ENCODE data around the gene AFF3. TPM values are rescaled to one million over a fixed set of nuclear protein-coding genes. Genes with fewer than 3 reads are reported as not detected.

AFF3 gene
- total and polyA plus RNA-seq, 10 of the 15 experiments (the other 5 are each of a cell fraction or from before 2014, with no cell fraction given) = 0.26 to 5.5 (median 3.0) TPM

GRCh38 chr2:100010606-100011005 is 131.8 kb downstream of the AFF3 start:
- no peak overlapping the region for H3K4me3 ChIP-seq
- no peaks in the 10 kb centered on the region for H3K27me3 ChIP-seq (replicated peaks in 1 of 2; ENCODE audit: control insufficient read depth in 2 of 2, insufficient read depth in 2 of 2, low read length in 1 of 2)
- H2AFZ ChIP-seq (ENCODE audit: control insufficient read depth, low read depth, low read length) = no peak overlapping the region
- ChIA-PET POLR2A (no interaction called here), CTCF (no interaction called here), RAD21 (ENCODE audit: unreplicated experiment) (no interaction called here), SMC1A (ENCODE audit: uncharacterized antibody, unreplicated experiment) (no interaction called here)
- H3K9ac ChIP-seq (ENCODE audit: control insufficient read depth, insufficient read depth, low read length) = no peak overlapping the region
- TF ChIP-seq CREM (IDR thresholded peaks at IDR 0.05; ENCODE audit: low read depth) (no peak), CHD2 (IDR thresholded peaks at IDR 0.05; ENCODE audit: borderline replicate concordance, low read depth, low read length) (no peak)
- TF ChIP-seq, protein P1, sequence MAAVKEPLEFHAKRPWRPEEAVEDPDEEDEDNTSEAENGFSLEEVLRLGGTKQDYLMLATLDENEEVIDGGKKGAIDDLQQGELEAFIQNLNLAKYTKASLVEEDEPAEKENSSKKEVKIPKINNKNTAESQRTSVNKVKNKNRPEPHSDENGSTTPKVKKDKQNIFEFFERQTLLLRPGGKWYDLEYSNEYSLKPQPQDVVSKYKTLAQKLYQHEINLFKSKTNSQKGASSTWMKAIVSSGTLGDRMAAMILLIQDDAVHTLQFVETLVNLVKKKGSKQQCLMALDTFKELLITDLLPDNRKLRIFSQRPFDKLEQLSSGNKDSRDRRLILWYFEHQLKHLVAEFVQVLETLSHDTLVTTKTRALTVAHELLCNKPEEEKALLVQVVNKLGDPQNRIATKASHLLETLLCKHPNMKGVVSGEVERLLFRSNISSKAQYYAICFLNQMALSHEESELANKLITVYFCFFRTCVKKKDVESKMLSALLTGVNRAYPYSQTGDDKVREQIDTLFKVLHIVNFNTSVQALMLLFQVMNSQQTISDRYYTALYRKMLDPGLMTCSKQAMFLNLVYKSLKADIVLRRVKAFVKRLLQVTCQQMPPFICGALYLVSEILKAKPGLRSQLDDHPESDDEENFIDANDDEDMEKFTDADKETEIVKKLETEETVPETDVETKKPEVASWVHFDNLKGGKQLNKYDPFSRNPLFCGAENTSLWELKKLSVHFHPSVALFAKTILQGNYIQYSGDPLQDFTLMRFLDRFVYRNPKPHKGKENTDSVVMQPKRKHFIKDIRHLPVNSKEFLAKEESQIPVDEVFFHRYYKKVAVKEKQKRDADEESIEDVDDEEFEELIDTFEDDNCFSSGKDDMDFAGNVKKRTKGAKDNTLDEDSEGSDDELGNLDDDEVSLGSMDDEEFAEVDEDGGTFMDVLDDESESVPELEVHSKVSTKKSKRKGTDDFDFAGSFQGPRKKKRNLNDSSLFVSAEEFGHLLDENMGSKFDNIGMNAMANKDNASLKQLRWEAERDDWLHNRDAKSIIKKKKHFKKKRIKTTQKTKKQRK (IDR thresholded peaks at IDR 0.05; ENCODE audit: low read depth, low read length) = no peak
- BruUV-seq (replicated peaks) = no TSS peak
- H3K4me2 ChIP-seq (ENCODE audit: control insufficient read depth, insufficient read depth) = no peak overlapping the region
- no peaks in the 10 kb centered on the region for H4K20me1 ChIP-seq (ENCODE audit: control insufficient read depth, insufficient read depth)
- no peaks in the 10 kb centered on the region for H3K4me1 ChIP-seq (ENCODE audit: control insufficient read depth, insufficient read depth, low read length)
- ATAC-seq (no peak), FAIRE-seq (no peak), DNase-seq (ENCODE audit: low read depth, low spot score) (no peak)
- H3K36me3 ChIP-seq (ENCODE audit: control insufficient read depth in 2 of 2, insufficient read depth in 2 of 2, low read length in 1 of 2) = no peaks in the 10 kb centered on the region; a peak in 1 of 4 replicates
- intact Hi-C loops (cut with micrococcal nuclease; ENCODE audit: unreplicated experiment) = no loop called here
- H3K27ac ChIP-seq (ENCODE audit: control insufficient read depth, insufficient read depth) = no peak overlapping the region
- H3K9me3 ChIP-seq (replicated peaks; ENCODE audit: control insufficient read depth, insufficient read depth, low read length) = no peaks in the 10 kb centered on the region
- WGBS (ENCODE audit: insufficient coverage, insufficient replicate concordance, low lambda C conversion rate, missing lambda C conversion rate) = 58% methylated on average over 5 of the region's 5 CpGs
- in situ Hi-C loops (cut with MboI) = no loop called here
- no peaks in the 10 kb centered on the region for H3K79me2 ChIP-seq (ENCODE audit: control insufficient read depth, insufficient read depth, low read length)

GRCh38 chr2:100009743-100010142 is 132.6 kb downstream of the AFF3 start:
- no TSS peak for BruUV-seq (replicated peaks)
- in situ Hi-C loops (cut with MboI) (no loop called here), intact Hi-C loops (cut with micrococcal nuclease; ENCODE audit: unreplicated experiment) (no loop called here)
- no peaks in the 10 kb centered on the region for H3K79me2 ChIP-seq (ENCODE audit: control insufficient read depth, insufficient read depth, low read length)
- no peaks in the 10 kb centered on the region for H3K27me3 ChIP-seq (replicated peaks in 1 of 2; ENCODE audit: control insufficient read depth in 2 of 2, insufficient read depth in 2 of 2, low read length in 1 of 2)
- H3K4me3 ChIP-seq = no peak overlapping the region
- no peaks in the 10 kb centered on the region for H4K20me1 ChIP-seq (ENCODE audit: control insufficient read depth, insufficient read depth)
- ATAC-seq (no peak), DNase-seq (ENCODE audit: low read depth, low spot score) (no peak), FAIRE-seq (no peak)
- H3K27ac ChIP-seq (ENCODE audit: control insufficient read depth, insufficient read depth) = no peak overlapping the region
- H3K9ac ChIP-seq (ENCODE audit: control insufficient read depth, insufficient read depth, low read length) = no peak overlapping the region
- POLR2A ChIA-PET = interaction anchor here (0.6 kb wide), 1 partner anchor 114 kb away, joined by 3 read pairs; no protein-coding TSS in a partner anchor
- TF ChIP-seq ZNF24 (IDR thresholded peaks at IDR 0.05) = no peak
- TF ChIP-seq MTA3 (IDR thresholded peaks at IDR 0.05; ENCODE audit: borderline replicate concordance, low read length) = no peak
- TF ChIP-seq ZBED1 (IDR thresholded peaks at IDR 0.05; ENCODE audit: borderline replicate concordance) = no peak
- TF ChIP-seq RBBP5 (conservative IDR thresholded peaks at IDR 0.05) = no peak
- no peak for TF ChIP-seq POU2F2 (IDR thresholded peaks at IDR 0.05; ENCODE audit: borderline replicate concordance, low read depth, low read length)
- no peak for TF ChIP-seq ESRRA (IDR thresholded peaks at IDR 0.05; ENCODE audit: low read length)
- no peak for TF ChIP-seq ZNF217 (IDR thresholded peaks at IDR 0.05)
- no peak for TF ChIP-seq PAX8 (IDR thresholded peaks at IDR 0.05)
- no peak for TF ChIP-seq POLR2AphosphoS2 (IDR thresholded peaks at IDR 0.05; ENCODE audit: low read depth, low read length)
- no peak for TF ChIP-seq TCF12 (IDR thresholded peaks at IDR 0.05; ENCODE audit: low read depth, low read length)
- no peak for TF ChIP-seq GABPA (IDR thresholded peaks at IDR 0.05; ENCODE audit: low read depth)
- TF ChIP-seq ASH2L (IDR thresholded peaks at IDR 0.05; ENCODE audit: borderline replicate concordance, low read depth) = no peak
- no peak for TF ChIP-seq MYC (IDR thresholded peaks at IDR 0.05; ENCODE audit: insufficient read depth, insufficient read length, insufficient replicate concordance, low read length, severe bottlenecking)
- TF ChIP-seq ZNF274 (IDR thresholded peaks at IDR 0.05; ENCODE audit: insufficient read depth, insufficient read length) = no peak
- RAD21 ChIA-PET (ENCODE audit: unreplicated experiment) = no interaction called here
- CTCF ChIA-PET = interaction anchor here (0.6 kb wide), 1 partner anchor 266 kb away, joined by 3 read pairs; no protein-coding TSS in a partner anchor
- SMC1A ChIA-PET (ENCODE audit: uncharacterized antibody, unreplicated experiment) = interaction anchor here (0.6 kb wide), 1 partner anchor 537 kb away, joined by 3 read pairs; no protein-coding TSS in a partner anchor
- 37% methylated on average over 6 of the region's 6 CpGs for WGBS (ENCODE audit: insufficient coverage, insufficient replicate concordance, low lambda C conversion rate, missing lambda C conversion rate)
- H3K4me2 ChIP-seq (ENCODE audit: control insufficient read depth, insufficient read depth) = no peak overlapping the region
- no peaks in the 10 kb centered on the region; a peak in 1 of 4 replicates for H3K36me3 ChIP-seq (ENCODE audit: control insufficient read depth in 2 of 2, insufficient read depth in 2 of 2, low read length in 1 of 2)
- H3K4me1 ChIP-seq (ENCODE audit: control insufficient read depth, insufficient read depth, low read length) = no peaks in the 10 kb centered on the region
- H3K9me3 ChIP-seq (replicated peaks; ENCODE audit: control insufficient read depth, insufficient read depth, low read length) = no peaks in the 10 kb centered on the region
- H2AFZ ChIP-seq (ENCODE audit: control insufficient read depth, low read depth, low read length) = no peak overlapping the region

Data from GM12878 (cell line).